ENCODE data around the gene JSRP1.

DNA sequence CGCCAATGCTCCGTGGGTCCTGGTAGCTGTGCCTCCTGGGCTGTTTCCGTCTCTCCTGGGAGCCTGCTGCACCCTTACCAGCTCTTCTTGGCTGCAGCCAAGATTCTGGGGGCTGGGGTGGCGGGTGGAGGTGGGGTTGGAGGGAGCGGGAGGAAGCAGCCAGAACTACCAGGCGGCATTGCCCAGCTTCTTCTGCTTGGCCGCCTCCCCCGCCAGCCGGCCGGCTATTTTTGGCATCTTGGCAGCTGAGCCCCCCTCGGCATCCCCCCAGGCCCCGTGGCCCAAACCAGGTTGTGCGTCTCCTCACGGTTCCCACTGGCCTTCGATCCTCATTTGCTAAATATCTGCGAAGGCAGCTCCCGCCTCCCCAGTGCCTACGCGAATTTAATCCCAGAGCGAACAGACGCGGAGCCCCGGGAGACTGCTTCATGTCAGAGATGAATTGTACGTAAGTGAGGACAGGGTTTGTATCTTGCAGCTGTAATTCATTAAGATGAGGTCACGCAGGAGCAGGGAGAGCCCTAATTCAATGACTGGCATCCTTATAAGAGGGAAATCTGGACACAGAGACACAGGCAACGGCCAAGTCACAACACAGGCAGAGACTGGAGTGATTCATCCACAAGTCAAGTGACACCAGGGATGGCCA, 38.6 kb upstream of the JSRP1 start:
- TF ChIP-seq, protein P1, sequence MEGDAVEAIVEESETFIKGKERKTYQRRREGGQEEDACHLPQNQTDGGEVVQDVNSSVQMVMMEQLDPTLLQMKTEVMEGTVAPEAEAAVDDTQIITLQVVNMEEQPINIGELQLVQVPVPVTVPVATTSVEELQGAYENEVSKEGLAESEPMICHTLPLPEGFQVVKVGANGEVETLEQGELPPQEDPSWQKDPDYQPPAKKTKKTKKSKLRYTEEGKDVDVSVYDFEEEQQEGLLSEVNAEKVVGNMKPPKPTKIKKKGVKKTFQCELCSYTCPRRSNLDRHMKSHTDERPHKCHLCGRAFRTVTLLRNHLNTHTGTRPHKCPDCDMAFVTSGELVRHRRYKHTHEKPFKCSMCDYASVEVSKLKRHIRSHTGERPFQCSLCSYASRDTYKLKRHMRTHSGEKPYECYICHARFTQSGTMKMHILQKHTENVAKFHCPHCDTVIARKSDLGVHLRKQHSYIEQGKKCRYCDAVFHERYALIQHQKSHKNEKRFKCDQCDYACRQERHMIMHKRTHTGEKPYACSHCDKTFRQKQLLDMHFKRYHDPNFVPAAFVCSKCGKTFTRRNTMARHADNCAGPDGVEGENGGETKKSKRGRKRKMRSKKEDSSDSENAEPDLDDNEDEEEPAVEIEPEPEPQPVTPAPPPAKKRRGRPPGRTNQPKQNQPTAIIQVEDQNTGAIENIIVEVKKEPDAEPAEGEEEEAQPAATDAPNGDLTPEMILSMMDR (IDR thresholded peaks at IDR 0.05): no peak
- no peak for TF ChIP-seq POLR2A (IDR thresholded peaks at IDR 0.05)
- peak; percentile 72 to 90 (median 80) for TF ChIP-seq POLR2AphosphoS5 (IDR thresholded peaks at IDR 0.05)
- TF ChIP-seq EP300 (IDR thresholded peaks at IDR 0.05): peak in 3 of 4 donors; percentile 40 to 84 (median 68)

Data from sigmoid colon (tissue), 4 donors.